GM12878 (cell line): ENCODE results near the gene DENND1C. TPM values are rescaled to one million over a fixed set of nuclear protein-coding genes. Genes with fewer than 3 reads are reported as not detected.

Experiments
- ATAC-seq: fragments of 200-7000 bp; cut with Tn5 transposase; 3 replicates; pipeline ENCODE4 v1.9.1; 2020; ENCODE audit warnings: mild to moderate bottlenecking, moderate library complexity
- BruUV-seq: library from RNA; stranded (reverse); fragments of 400-500 nt; replicated peaks from 2 replicates; lab custom pipeline; 2021; lab: Mats Ljungman, UMichigan
- CTCF ChIA-PET: fragments of 300-600 bp; sonication (Branson Sonifier 250); formaldehyde crosslinking; extraction: SDS; loops from one replicate; lab custom pipeline; 2021; ENCODE audit warnings: inconsistent platforms; lab: Yijun Ruan, JAX
- POLR2A ChIA-PET: fragments of 350-600 bp; formaldehyde crosslinking; extraction: SDS; loops from one replicate; lab custom pipeline; 2021; ENCODE audit warnings: inconsistent platforms; lab: Charles Lee
- RAD21 ChIA-PET: fragments of 300-600 bp; sonication (Branson Sonifier 250); formaldehyde crosslinking; loops from one replicate; lab custom pipeline; 2023; ENCODE audit warnings: antibody characterized with exemption; ENCODE audit not compliant: unreplicated experiment; lab: Charles Lee
- SMC1A ChIA-PET: fragments of 300-600 bp; sonication (Branson Sonifier 250); formaldehyde crosslinking; loops from one replicate; lab custom pipeline; 2023; ENCODE audit not compliant: unreplicated experiment, uncharacterized antibody; lab: Charles Lee
- DNase-seq: peaks from one replicate; pipeline ENCODE4 v3.0.0-alpha.2; 2011; ENCODE audit warnings: low read depth, low spot score
- FAIRE-seq: peaks from 3 replicates; lab custom pipeline; 2011; peaks lifted over from hg19 to GRCh38; lab: Jason Lieb, UNC
- H2AFZ ChIP-seq: 2 replicates; pipeline ENCODE4 v1.6.0; 2011; ENCODE audit warnings: low read depth, low read length, control low read depth; ENCODE audit not compliant: control insufficient read depth
- H3K27ac ChIP-seq: 2 replicates; pipeline ENCODE4 v1.5.1; 2011; ENCODE audit warnings: control low read depth; ENCODE audit not compliant: control insufficient read depth, insufficient read depth
- H3K27me3 ChIP-seq, 2 experiments: replicated peaks in 1 of 2; 2 replicates each; pipeline versions ENCODE4 v1.6.0 to v1.6.1; 2011; ENCODE audit warnings: low read length in 1 of 2; ENCODE audit not compliant: control insufficient read depth in 2 of 2, insufficient read depth in 2 of 2
- H3K36me3 ChIP-seq, 2 experiments: 2 replicates each; pipeline ENCODE4 v1.5.1; 2011; ENCODE audit warnings: low read length in 1 of 2; ENCODE audit not compliant: control insufficient read depth in 2 of 2, insufficient read depth in 2 of 2
- H3K4me1 ChIP-seq: 2 replicates; pipeline ENCODE4 v1.6.1; 2011; ENCODE audit warnings: mild to moderate bottlenecking, low read length, moderate library complexity, mixed read lengths; ENCODE audit not compliant: control insufficient read depth, insufficient read depth
- H3K4me2 ChIP-seq: 2 replicates; pipeline ENCODE4 v1.6.0; 2011; ENCODE audit warnings: control low read depth; ENCODE audit not compliant: control insufficient read depth, insufficient read depth
- H3K4me3 ChIP-seq: fragments of 200-600 bp; sonication (generic); 2 replicates; pipeline ENCODE4 v1.5.1; 2016
- H3K79me2 ChIP-seq: 2 replicates; pipeline ENCODE4 v1.6.0; 2011; ENCODE audit warnings: low read length; ENCODE audit not compliant: control insufficient read depth, insufficient read depth
- H3K9ac ChIP-seq: 2 replicates; pipeline ENCODE4 v1.8.0; 2011; ENCODE audit warnings: low read length, control low read depth, mixed read lengths; ENCODE audit not compliant: control insufficient read depth, insufficient read depth
- H3K9me3 ChIP-seq: replicated peaks from 3 replicates; pipeline ENCODE4 v1.5.1; 2011; ENCODE audit warnings: mild to moderate bottlenecking, low read length; ENCODE audit not compliant: control insufficient read depth, insufficient read depth
- H4K20me1 ChIP-seq: 2 replicates; pipeline ENCODE4 v1.6.0; 2011; ENCODE audit not compliant: control insufficient read depth, insufficient read depth
- BHLHE40 ChIP-seq, 2 experiments: fragments of 450-650 bp in 1 of 2; IDR thresholded peaks; 2 replicates each; pipeline ENCODE4 v1.6.1; 2011 to 2017; ENCODE audit warnings: low read depth in 2 of 2, borderline replicate concordance in 1 of 2, improper control_type of control experiment in 1 of 2, low read length in 1 of 2, mild to moderate bottlenecking in 1 of 2
- CHD2 ChIP-seq: IDR thresholded peaks from 2 replicates; pipeline ENCODE4 v1.6.1; 2011; ENCODE audit warnings: low read depth, low read length, improper control_type of control experiment, borderline replicate concordance
- CHD4 ChIP-seq: fragments of 200-600 bp; sonication (generic); IDR thresholded peaks from 2 replicates; pipeline ENCODE4 v1.6.1; 2016; ENCODE audit warnings: mild to moderate bottlenecking
- CREM ChIP-seq: IDR thresholded peaks from 2 replicates; pipeline ENCODE4 v1.6.1; 2014; ENCODE audit warnings: antibody characterized with exemption, low read depth
- EGR1 ChIP-seq, 2 experiments: IDR thresholded peaks; 1 replicate in 1 of 2; 2 replicates in 1 of 2; pipeline ENCODE4 v1.6.1; 2011 to 2012; ENCODE audit warnings: low read depth in 2 of 2, low read length in 2 of 2, borderline replicate concordance in 1 of 2, mild to moderate bottlenecking in 1 of 2, moderate library complexity in 1 of 2
- ESRRA ChIP-seq: IDR thresholded peaks from 2 replicates; pipeline ENCODE4 v1.6.1; 2012; ENCODE audit warnings: mild to moderate bottlenecking, low read length, improper control_type of control experiment
- IKZF2 ChIP-seq, 2 experiments: fragments of 450-650 bp; IDR thresholded peaks; 2 replicates each; pipeline ENCODE4 v1.6.1; 2017; ENCODE audit warnings: mild to moderate bottlenecking in 2 of 2, moderate library complexity in 2 of 2
- NR2F1 ChIP-seq: fragments of 450-650 bp; conservative IDR thresholded peaks from 2 replicates; pipeline ENCODE4 v1.6.1; 2017; ENCODE audit warnings: mild to moderate bottlenecking
- POLR2A ChIP-seq: IDR thresholded peaks from 2 replicates; pipeline ENCODE4 v1.6.1; 2011; ENCODE audit warnings: low read depth, mild to moderate bottlenecking, low read length
- POU2F2 ChIP-seq: IDR thresholded peaks from 3 replicates; pipeline ENCODE4 v1.6.1; 2011; ENCODE audit warnings: low read depth, mild to moderate bottlenecking, low read length, borderline replicate concordance
- TCF12 ChIP-seq: IDR thresholded peaks from 2 replicates; pipeline ENCODE4 v1.6.1; 2011; ENCODE audit warnings: low read depth, mild to moderate bottlenecking, low read length
- ZNF274 ChIP-seq: IDR thresholded peaks from one replicate; pipeline ENCODE4 v1.8.0; 2011; ENCODE audit not compliant: insufficient read length, insufficient read depth
- WGBS: methylation state at CpG from one replicate; pipeline ENCODE4 v1.1.6; 2016; ENCODE audit warnings: low lambda C conversion rate; ENCODE audit not compliant: insufficient replicate concordance, insufficient coverage; ENCODE audit errors: missing lambda C conversion rate; 5-methylcytosine and 5-hydroxymethylcytosine counted together
- in situ Hi-C: fragments of 300-500 bp; cut with MboI; formaldehyde crosslinking; loops from 9 replicates; pipeline ENCODE4 v1.14.3; 2018; ENCODE audit warnings: mixed read lengths
- intact Hi-C: fragments of 100-400 bp; cut with micrococcal nuclease; formaldehyde crosslinking; loops from one replicate; pipeline ENCODE4 v1.14.2; 2022; ENCODE audit not compliant: unreplicated experiment
- polyA plus RNA-seq, 11 experiments: library from polyadenylated mRNA; depleted of rRNA in 4 of 11; unstranded in 6 of 11; stranded (reverse) in 5 of 11; fragments of >200 nt; fragmentation: Nextera tagmentation in 4 of 11; fragmentation: Illumina TruSeq in 1 of 11; extraction: Ambion mirVana in 4 of 11; extraction: Trizol in 1 of 11; gene quantifications; 1 replicate in 1 of 11; 2 replicates in 10 of 11; pipeline versions ENCODE4 v1.2.1 to v1.2.3, GENCODE V29; 2011 to 2016; ENCODE audit warnings: inconsistent platforms in 2 of 11, missing spikeins in 2 of 11, low read depth in 1 of 11
- total RNA-seq, 4 experiments: library from RNA; depleted of rRNA in 3 of 4; stranded (reverse); fragments of >200 nt in 3 of 4; fragmentation: Illumina TruSeq in 1 of 4; extraction: Trizol in 1 of 4; gene quantifications; 2 replicates each; pipeline versions ENCODE4 v1.2.1 to v1.2.3, GENCODE V29; 2013 to 2021
- TF ChIP-seq, protein P1 (sequence below): fragments of 450-650 bp; IDR thresholded peaks from 2 replicates; pipeline ENCODE4 v1.6.1; 2017; ENCODE audit warnings: mild to moderate bottlenecking, moderate library complexity
- TF ChIP-seq, protein P2 (sequence below): fragments of 450-650 bp; IDR thresholded peaks from 2 replicates; pipeline ENCODE4 v1.6.1; 2017; ENCODE audit warnings: mild to moderate bottlenecking, low read depth, inconsistent platforms; ENCODE audit not compliant: poor library complexity, severe bottlenecking
- TF ChIP-seq, protein P3 (sequence below): IDR thresholded peaks from 2 replicates; pipeline ENCODE4 v1.6.1; 2012; ENCODE audit warnings: low read depth, low read length, improper control_type of control experiment

DENND1C gene
- total and polyA plus RNA-seq, 10 of the 15 experiments (the other 5 are each of a cell fraction or from before 2014, with no cell fraction given) = 2.4 to 54.3 (median 32.7) TPM

DNA sequence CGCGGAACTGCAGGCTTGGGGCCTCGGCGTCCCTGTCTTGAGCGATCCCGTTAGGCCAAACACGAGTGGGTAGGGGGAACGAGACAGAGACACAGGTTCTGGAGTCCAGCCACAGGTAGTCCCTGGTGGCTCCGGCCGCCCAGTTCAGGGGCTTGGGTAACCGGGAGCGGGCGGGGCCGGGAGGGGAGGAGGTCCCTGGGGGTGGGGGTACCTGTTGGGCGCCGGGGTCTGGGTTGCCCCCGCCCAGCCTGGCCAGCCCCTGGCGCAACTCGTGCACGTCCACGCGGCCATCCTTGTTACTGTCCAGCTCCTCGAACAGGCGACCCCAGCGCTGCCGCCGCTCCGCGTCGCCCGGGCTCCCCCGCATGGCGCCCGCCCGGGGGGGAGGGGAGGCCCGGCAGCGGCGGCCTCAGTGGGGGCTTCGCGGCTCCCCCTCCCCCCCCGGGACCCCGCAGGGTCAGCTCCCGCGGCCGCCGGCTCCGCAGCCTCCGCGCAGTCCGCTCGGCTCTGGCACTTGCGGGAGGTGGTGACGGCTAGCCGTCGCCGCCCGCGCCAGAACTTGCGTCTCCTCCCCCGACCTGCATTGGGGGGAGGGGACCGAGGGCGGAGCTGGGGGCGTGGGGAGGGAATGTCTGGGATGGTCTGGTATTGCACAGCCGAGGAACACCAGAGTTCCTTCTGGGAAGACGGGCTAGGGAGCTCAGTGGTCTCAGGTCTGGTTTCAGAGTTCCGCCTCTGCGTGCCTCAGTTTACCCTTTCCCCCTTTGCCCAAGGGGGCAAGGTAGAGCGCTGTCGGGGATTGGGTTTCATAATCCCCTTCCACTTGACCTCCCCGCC is 22.1 kb downstream of the DENND1C start, which contains the start of gene SLC25A23:
Gene SLC25A23, minus strand, starts transcription at position 531 of the 837 bp plus-strand sequence. Its CDS starts 164 bp downstream, at position 367.
- ChIA-PET SMC1A (interaction anchor here (1.0 to 1.1 kb wide), 3 partner anchors 48 to 63 kb away, joined by 3 read pairs; no protein-coding TSS in a partner anchor), RAD21 (interaction anchor here (0.6 to 2.1 kb wide), 9 partner anchors 21 to 404 kb away, joined by 3 to 11 read pairs (median 3); partner anchors contain the start of genes CLPP, DENND1C and KHSRP), POLR2A (interaction anchor here (1.8 kb wide), 1 partner anchor 22 kb away, joined by 10 read pairs; the partner anchor contains the start of gene DENND1C), CTCF (interaction anchor here (1.0 to 2.0 kb wide), 3 partner anchors 22 to 44 kb away, joined by 3 to 7 read pairs (median 5); partner anchors contain the start of gene DENND1C)
- intact Hi-C loops = loop anchor here (1.0 to 2.0 kb wide), 2 partner anchors 34 to 45 kb away; no protein-coding TSS in a partner anchor
- Histone ChIP-seq H3K9me3 (peaks cover 10% of the 10 kb centered on the region; the same call in 2 of the 3 replicates), H3K36me3 (peaks cover 6 to 17% of the 10 kb centered on the region in 2 experiments; a peak in 3 of 4 replicates), H3K27ac (peak within 1 kb of the TSS; percentile 94), H3K27me3 (no peaks in the 10 kb centered on the region), H2AFZ (peak within 1 kb of the TSS; percentile 81), H3K4me3 (peak within 1 kb of the TSS; percentile 80), H3K4me2 (peak within 1 kb of the TSS; percentile 95), H3K79me2 (peaks cover 18% of the 10 kb centered on the region), H3K9ac (peak within 1 kb of the TSS; percentile 82), H3K4me1 (peaks cover 10% of the 10 kb centered on the region), H4K20me1 (no peaks in the 10 kb centered on the region)
- ATAC-seq (peak; percentile 70), DNase-seq (peak; percentile 40), FAIRE-seq (no peak)
- 4% methylated on average over 40 of the region's 70 CpGs for WGBS
- in situ Hi-C loops = no loop called here
- no TSS peak for BruUV-seq
- TF ChIP-seq ESRRA (no peak), ZNF274 (no peak), POLR2A (peak; percentile 62), CREM (0 out of 2 replicates have a peak, but pooled peaks have one; percentile 11), POU2F2 (no peak), TCF12 (0 out of 2 replicates have a peak, but pooled peaks have one; percentile 32), CHD2 (0 out of 2 replicates have a peak, but pooled peaks have one; percentile 69), EGR1 (IDR thresholded peaks at IDR 0.05; ENCODE audit: borderline replicate concordance in 1 of 2, low read depth in 2 of 2, low read length in 2 of 2) (peak in 1 of 2 experiments; percentile 72; a peak in 1 of 3 replicates), BHLHE40 (IDR thresholded peaks at IDR 0.05; ENCODE audit: borderline replicate concordance in 1 of 2, low read depth in 2 of 2, low read length in 1 of 2) (peak in 1 of 2 experiments; percentile 46; a peak in 1 of 4 replicates), IKZF2 (IDR thresholded peaks at IDR 0.05) (no peak), NR2F1 (peak; percentile 52; the same call in 1 of the 2 replicates), CHD4 (no peak)
- TF ChIP-seq, protein P1, sequence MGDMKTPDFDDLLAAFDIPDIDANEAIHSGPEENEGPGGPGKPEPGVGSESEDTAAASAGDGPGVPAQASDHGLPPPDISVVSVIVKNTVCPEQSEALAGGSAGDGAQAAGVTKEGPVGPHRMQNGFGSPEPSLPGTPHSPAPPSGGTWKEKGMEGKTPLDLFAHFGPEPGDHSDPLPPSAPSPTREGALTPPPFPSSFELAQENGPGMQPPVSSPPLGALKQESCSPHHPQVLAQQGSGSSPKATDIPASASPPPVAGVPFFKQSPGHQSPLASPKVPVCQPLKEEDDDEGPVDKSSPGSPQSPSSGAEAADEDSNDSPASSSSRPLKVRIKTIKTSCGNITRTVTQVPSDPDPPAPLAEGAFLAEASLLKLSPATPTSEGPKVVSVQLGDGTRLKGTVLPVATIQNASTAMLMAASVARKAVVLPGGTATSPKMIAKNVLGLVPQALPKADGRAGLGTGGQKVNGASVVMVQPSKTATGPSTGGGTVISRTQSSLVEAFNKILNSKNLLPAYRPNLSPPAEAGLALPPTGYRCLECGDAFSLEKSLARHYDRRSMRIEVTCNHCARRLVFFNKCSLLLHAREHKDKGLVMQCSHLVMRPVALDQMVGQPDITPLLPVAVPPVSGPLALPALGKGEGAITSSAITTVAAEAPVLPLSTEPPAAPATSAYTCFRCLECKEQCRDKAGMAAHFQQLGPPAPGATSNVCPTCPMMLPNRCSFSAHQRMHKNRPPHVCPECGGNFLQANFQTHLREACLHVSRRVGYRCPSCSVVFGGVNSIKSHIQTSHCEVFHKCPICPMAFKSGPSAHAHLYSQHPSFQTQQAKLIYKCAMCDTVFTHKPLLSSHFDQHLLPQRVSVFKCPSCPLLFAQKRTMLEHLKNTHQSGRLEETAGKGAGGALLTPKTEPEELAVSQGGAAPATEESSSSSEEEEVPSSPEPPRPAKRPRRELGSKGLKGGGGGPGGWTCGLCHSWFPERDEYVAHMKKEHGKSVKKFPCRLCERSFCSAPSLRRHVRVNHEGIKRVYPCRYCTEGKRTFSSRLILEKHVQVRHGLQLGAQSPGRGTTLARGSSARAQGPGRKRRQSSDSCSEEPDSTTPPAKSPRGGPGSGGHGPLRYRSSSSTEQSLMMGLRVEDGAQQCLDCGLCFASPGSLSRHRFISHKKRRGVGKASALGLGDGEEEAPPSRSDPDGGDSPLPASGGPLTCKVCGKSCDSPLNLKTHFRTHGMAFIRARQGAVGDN = 0 out of 2 replicates have a peak, but pooled peaks have one; percentile 39
- TF ChIP-seq, protein P2, sequence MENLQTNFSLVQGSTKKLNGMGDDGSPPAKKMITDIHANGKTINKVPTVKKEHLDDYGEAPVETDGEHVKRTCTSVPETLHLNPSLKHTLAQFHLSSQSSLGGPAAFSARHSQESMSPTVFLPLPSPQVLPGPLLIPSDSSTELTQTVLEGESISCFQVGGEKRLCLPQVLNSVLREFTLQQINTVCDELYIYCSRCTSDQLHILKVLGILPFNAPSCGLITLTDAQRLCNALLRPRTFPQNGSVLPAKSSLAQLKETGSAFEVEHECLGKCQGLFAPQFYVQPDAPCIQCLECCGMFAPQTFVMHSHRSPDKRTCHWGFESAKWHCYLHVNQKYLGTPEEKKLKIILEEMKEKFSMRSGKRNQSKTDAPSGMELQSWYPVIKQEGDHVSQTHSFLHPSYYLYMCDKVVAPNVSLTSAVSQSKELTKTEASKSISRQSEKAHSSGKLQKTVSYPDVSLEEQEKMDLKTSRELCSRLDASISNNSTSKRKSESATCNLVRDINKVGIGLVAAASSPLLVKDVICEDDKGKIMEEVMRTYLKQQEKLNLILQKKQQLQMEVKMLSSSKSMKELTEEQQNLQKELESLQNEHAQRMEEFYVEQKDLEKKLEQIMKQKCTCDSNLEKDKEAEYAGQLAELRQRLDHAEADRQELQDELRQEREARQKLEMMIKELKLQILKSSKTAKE = no peak
- TF ChIP-seq, protein P3, sequence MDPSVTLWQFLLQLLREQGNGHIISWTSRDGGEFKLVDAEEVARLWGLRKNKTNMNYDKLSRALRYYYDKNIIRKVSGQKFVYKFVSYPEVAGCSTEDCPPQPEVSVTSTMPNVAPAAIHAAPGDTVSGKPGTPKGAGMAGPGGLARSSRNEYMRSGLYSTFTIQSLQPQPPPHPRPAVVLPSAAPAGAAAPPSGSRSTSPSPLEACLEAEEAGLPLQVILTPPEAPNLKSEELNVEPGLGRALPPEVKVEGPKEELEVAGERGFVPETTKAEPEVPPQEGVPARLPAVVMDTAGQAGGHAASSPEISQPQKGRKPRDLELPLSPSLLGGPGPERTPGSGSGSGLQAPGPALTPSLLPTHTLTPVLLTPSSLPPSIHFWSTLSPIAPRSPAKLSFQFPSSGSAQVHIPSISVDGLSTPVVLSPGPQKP = no peak
